Fibroblast of lung (primary cell): ENCODE measurements around the gene CMTM5.

ENCODE experiments used
- EZH2 ChIP-seq: IDR thresholded peaks from 2 replicates; pipeline ENCODE4 v1.5.1; 2012; ENCODE audit warnings: low read length, control low read depth, mild to moderate bottlenecking; ENCODE audit errors: missing control alignments
- TF ChIP-seq, protein P1 (sequence below), 2 donors: IDR thresholded peaks in 1 of 2; conservative IDR thresholded peaks in 1 of 2; 1 replicate in 1 of 2; 2 replicates in 1 of 2; pipeline ENCODE4 v1.5.1; 2011 to 2012; ENCODE audit warnings: low read length in 2 of 2, control low read depth in 1 of 2, inconsistent platforms in 1 of 2, low read depth in 1 of 2, mild to moderate bottlenecking in 1 of 2

DNA sequence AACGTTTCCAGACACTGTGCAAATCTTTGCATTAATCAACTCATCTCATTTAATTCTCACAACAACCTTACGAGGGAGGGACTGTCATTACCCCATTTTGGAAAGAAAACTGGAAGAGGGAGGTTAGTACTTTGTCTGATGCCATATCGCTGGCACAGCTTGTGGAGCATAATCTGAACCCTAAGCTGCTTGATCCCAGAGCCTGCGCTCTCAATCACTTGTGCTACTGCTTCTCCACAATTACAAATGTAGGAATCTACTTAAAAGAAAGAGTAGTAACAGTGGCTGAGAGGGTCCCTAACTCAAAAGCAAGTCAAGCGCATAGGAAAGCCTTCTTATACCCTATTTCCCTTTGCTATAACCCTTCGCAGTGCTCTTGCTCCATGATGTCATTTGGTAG, 15.1 kb upstream of the CMTM5 start:
- TF ChIP-seq, protein P1, sequence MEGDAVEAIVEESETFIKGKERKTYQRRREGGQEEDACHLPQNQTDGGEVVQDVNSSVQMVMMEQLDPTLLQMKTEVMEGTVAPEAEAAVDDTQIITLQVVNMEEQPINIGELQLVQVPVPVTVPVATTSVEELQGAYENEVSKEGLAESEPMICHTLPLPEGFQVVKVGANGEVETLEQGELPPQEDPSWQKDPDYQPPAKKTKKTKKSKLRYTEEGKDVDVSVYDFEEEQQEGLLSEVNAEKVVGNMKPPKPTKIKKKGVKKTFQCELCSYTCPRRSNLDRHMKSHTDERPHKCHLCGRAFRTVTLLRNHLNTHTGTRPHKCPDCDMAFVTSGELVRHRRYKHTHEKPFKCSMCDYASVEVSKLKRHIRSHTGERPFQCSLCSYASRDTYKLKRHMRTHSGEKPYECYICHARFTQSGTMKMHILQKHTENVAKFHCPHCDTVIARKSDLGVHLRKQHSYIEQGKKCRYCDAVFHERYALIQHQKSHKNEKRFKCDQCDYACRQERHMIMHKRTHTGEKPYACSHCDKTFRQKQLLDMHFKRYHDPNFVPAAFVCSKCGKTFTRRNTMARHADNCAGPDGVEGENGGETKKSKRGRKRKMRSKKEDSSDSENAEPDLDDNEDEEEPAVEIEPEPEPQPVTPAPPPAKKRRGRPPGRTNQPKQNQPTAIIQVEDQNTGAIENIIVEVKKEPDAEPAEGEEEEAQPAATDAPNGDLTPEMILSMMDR (conservative IDR thresholded peaks at IDR 0.05 in 1 of 2, IDR thresholded peaks at IDR 0.05 in 1 of 2; ENCODE audit: low read depth in 1 of 2, low read length in 2 of 2) = no peak
- no peak for TF ChIP-seq EZH2
